HL-60 (cell line): Measurements from ENCODE around the gene DLG4.

Experiments
- GABPA ChIP-seq: IDR thresholded peaks from 2 replicates; pipeline ENCODE4 v1.6.1; 2012; ENCODE audit warnings: low read depth
- POLR2AphosphoS5 ChIP-seq: IDR thresholded peaks from 2 replicates; pipeline ENCODE4 v1.6.1; 2012; ENCODE audit warnings: low read depth
- TF ChIP-seq, protein P1 (sequence below): IDR thresholded peaks from one replicate; pipeline ENCODE4 v1.5.1; 2011; ENCODE audit warnings: low read length, control low read depth, inconsistent platforms; ENCODE audit not compliant: insufficient read depth

DNA sequence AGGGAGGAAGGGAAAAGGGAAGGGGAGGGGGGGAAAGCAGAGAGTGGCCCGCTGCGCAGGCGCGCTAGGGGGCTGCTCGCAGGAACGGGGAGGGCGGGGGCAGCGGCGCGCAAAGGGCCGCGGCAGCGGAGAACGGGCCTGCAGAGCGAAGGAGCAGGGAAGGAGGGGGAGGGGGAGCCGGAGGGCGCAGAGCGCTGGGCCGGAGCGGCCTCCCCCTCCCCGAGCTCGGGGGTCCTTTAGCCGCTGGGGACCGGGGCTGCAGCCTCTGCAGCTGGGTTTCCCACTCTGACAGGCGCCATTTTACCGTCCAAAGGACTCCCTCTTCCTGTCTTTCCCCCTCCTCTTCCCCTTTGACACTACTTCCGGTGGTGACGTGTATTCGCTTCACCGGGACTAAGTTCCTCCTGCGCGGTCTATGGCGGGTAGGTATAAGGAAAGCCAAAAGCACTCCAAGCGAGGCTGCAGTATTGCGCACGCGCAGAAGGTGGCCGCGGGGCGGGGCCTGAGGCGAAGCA lies 32.1 kb upstream of the DLG4 start, which contains the start of gene CTDNEP1:
- TF ChIP-seq, protein P1, sequence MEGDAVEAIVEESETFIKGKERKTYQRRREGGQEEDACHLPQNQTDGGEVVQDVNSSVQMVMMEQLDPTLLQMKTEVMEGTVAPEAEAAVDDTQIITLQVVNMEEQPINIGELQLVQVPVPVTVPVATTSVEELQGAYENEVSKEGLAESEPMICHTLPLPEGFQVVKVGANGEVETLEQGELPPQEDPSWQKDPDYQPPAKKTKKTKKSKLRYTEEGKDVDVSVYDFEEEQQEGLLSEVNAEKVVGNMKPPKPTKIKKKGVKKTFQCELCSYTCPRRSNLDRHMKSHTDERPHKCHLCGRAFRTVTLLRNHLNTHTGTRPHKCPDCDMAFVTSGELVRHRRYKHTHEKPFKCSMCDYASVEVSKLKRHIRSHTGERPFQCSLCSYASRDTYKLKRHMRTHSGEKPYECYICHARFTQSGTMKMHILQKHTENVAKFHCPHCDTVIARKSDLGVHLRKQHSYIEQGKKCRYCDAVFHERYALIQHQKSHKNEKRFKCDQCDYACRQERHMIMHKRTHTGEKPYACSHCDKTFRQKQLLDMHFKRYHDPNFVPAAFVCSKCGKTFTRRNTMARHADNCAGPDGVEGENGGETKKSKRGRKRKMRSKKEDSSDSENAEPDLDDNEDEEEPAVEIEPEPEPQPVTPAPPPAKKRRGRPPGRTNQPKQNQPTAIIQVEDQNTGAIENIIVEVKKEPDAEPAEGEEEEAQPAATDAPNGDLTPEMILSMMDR: no peak
- TF ChIP-seq POLR2AphosphoS5: no peak
- TF ChIP-seq GABPA: peak; percentile 73
